Measurements from ENCODE around the gene EGFR. TPM values are rescaled to one million over a fixed set of nuclear protein-coding genes. Genes with fewer than 3 reads are reported as not detected.

EGFR gene
- polyA plus RNA-seq, 1 experiment = 62.6 TPM

DNA sequence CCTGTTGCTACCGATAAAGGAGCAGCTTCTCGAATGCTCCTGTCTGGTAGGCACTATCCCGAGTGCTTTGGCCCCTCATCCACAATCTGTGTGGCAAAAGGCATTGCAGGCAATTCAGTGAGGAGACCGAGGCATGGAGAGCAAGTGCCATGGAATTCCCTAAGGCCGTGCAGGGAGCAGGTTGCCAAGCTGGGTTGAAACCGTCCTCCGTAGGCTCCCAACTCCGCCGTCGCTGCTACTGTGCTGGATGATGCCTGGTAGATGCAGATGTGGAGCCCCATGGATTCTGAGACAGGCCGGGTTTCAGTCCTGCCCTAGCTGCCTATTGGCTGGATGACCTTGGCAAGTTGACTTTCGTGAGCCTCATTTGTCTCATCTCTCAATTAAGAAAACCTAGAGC, 85.3 kb downstream of the EGFR start:
- H3K27ac ChIP-seq (ENCODE audit: low read depth, low read length) = no peak overlapping the region
- no peaks in the 10 kb centered on the region for H3K9me3 ChIP-seq (ENCODE audit: control insufficient read depth, insufficient read depth, low read length)
- no peak overlapping the region for H3K4me3 ChIP-seq (ENCODE audit: low read depth, low read length)
- no peak for DNase-seq (ENCODE audit: low read depth, low spot score)
- TF ChIP-seq, protein P1, sequence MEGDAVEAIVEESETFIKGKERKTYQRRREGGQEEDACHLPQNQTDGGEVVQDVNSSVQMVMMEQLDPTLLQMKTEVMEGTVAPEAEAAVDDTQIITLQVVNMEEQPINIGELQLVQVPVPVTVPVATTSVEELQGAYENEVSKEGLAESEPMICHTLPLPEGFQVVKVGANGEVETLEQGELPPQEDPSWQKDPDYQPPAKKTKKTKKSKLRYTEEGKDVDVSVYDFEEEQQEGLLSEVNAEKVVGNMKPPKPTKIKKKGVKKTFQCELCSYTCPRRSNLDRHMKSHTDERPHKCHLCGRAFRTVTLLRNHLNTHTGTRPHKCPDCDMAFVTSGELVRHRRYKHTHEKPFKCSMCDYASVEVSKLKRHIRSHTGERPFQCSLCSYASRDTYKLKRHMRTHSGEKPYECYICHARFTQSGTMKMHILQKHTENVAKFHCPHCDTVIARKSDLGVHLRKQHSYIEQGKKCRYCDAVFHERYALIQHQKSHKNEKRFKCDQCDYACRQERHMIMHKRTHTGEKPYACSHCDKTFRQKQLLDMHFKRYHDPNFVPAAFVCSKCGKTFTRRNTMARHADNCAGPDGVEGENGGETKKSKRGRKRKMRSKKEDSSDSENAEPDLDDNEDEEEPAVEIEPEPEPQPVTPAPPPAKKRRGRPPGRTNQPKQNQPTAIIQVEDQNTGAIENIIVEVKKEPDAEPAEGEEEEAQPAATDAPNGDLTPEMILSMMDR (IDR thresholded peaks at IDR 0.05; ENCODE audit: low read depth, low read length) = no peak
- ChIA-PET POLR2A (no interaction called here), CTCF (interaction anchor here (1.7 to 2.7 kb wide), 3 partner anchors 151 to 330 kb away, joined by 4 to 9 read pairs (median 5); no protein-coding TSS in a partner anchor)
- no peaks in the 10 kb centered on the region for H3K27me3 ChIP-seq (ENCODE audit: control insufficient read depth, insufficient read depth, low read length)

DNA sequence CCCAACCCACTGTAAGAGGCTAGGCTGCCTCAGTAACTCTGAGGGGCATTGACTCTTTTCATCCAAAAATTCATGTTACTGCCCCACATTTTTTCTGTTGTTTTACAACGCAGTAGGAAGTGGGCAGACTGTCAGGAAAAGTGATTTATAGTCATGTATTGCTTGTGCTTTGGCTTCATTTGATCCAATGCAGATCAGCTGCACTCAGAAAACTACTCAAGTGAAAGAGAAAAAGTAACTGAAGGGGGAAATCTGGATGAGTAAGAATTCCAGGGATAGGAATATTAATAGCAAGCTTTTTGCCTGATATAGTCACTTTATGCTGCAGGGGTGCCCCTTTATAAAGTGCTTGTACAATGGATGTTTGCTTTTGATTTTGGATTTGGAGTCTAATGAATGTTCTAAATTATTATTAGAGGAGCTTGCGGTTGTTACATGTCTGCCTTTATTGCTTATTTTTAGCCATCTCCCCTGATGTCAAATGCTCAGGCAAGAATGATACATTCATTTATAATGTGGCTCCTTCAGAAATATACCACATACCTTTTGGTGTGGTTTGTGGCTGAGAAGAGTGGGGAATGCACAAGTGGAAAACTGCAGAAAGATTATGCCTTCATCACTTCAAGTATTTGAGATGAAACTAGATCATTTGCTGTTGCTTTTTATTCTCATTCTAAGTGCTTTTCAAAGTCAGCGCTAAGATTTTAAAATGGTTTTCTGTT, 86.1 kb downstream of the EGFR start:
- TF ChIP-seq, protein P1 (IDR thresholded peaks at IDR 0.05; ENCODE audit: low read depth, low read length) = no peak
- Histone ChIP-seq H3K9me3 (ENCODE audit: control insufficient read depth, insufficient read depth, low read length) (no peaks in the 10 kb centered on the region), H3K27me3 (ENCODE audit: control insufficient read depth, insufficient read depth, low read length) (no peaks in the 10 kb centered on the region), H3K27ac (ENCODE audit: low read depth, low read length) (no peak overlapping the region), H3K4me3 (ENCODE audit: low read depth, low read length) (no peak overlapping the region)
- ChIA-PET POLR2A (no interaction called here), CTCF (interaction anchor here (0.6 to 2.0 kb wide), 3 partner anchors 18 to 316 kb away, joined by 3 to 5 read pairs (median 4); no protein-coding TSS in a partner anchor)
- DNase-seq (ENCODE audit: low read depth, low spot score) = no peak

DNA sequence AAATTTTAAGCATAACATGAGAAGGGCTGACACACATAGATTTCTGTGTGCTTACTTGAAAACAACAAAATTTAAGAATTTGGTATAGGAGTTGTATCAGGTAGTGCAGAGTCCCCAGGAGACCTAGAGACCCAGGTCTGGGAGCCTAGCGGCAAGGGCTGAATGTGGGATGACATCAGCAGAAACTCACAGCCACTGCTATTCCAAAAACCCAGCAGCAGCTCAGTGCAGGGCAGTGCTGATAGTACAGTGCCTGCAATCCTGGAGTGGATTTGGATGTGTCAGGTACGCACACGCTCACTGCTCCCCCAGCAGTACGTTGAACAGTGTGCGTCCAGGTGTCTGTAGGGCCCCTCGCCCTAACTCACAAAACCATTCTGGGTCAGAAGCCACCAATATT, 87.1 kb downstream of the EGFR start:
- TF ChIP-seq, protein P1 (IDR thresholded peaks at IDR 0.05; ENCODE audit: low read depth, low read length) = no peak
- POLR2A ChIA-PET = no interaction called here

DNA sequence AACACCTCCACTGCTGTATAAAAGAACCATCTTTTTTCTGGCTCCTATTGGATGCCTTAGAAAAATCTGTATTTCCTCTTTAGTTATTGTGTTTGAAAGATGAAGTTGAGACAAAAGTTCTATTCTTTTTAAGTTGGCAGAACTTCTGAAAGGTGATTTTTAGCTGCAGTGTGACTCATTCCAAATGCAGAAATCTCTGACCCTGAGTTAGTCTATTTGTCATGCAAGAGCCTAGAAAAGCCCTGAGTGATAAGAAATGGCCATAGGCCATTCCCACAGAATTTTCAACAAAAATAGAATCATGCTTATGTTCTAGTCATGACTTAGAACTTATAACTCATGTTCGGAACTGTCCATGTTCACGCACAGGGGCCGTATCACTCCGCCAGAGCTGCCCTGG, 89.1 kb downstream of the EGFR start:
- no peaks in the 10 kb centered on the region for H3K27me3 ChIP-seq (ENCODE audit: control insufficient read depth, insufficient read depth, low read length)
- no peak overlapping the region for H3K4me3 ChIP-seq (ENCODE audit: low read depth, low read length)
- ChIA-PET POLR2A (no interaction called here), CTCF (no interaction called here)
- no peak for DNase-seq (ENCODE audit: low read depth, low spot score)
- no peaks in the 10 kb centered on the region; the same call in 1 of the 2 replicates for H3K9me3 ChIP-seq (ENCODE audit: control insufficient read depth, insufficient read depth, low read length)
- TF ChIP-seq, protein P1 (IDR thresholded peaks at IDR 0.05; ENCODE audit: low read depth, low read length) = no peak
- no peak overlapping the region for H3K27ac ChIP-seq (ENCODE audit: low read depth, low read length)

More for the DNA sequence above, 87.1 kb downstream of the EGFR start:
- Histone ChIP-seq H3K27ac (ENCODE audit: low read depth, low read length) (no peak overlapping the region), H3K9me3 (ENCODE audit: control insufficient read depth, insufficient read depth, low read length) (no peaks in the 10 kb centered on the region), H3K27me3 (ENCODE audit: control insufficient read depth, insufficient read depth, low read length) (no peaks in the 10 kb centered on the region), H3K4me3 (ENCODE audit: low read depth, low read length) (no peak overlapping the region)
- CTCF ChIA-PET = interaction anchor here (0.6 to 1.7 kb wide), 2 partner anchors 19 to 149 kb away, joined by 3 to 9 read pairs; no protein-coding TSS in a partner anchor
- DNase-seq (ENCODE audit: low read depth, low spot score) = no peak

DNA sequence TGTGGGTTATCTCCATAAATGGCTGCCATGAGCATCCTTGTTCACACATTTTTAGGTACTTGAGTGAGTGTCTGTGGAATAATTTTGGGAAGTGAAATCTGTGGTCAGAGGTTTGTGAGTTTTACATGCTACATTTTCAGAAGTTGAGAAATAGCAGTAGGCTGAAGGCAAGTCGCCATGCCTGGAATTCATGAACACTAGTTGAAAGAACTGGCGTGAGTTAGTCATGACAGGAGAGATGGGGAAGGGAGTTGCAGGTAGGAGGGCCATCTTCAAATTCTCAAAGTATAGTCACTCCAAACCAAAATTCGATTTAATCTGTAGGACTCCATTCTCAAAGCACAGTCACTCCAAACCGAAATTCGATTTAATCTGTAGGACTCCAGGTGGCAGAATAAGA, 89.6 kb downstream of the EGFR start:
- H3K9me3 ChIP-seq (ENCODE audit: control insufficient read depth, insufficient read depth, low read length) = no peaks in the 10 kb centered on the region; the same call in 1 of the 2 replicates
- no peak overlapping the region for H3K27ac ChIP-seq (ENCODE audit: low read depth, low read length)
- H3K27me3 ChIP-seq (ENCODE audit: control insufficient read depth, insufficient read depth, low read length) = no peaks in the 10 kb centered on the region
- no peak overlapping the region for H3K4me3 ChIP-seq (ENCODE audit: low read depth, low read length)
- TF ChIP-seq, protein P1 (IDR thresholded peaks at IDR 0.05; ENCODE audit: low read depth, low read length) = no peak
- no peak for DNase-seq (ENCODE audit: low read depth, low spot score)
- ChIA-PET POLR2A (no interaction called here), CTCF (no interaction called here)
